Muscle of leg (tissue), 11 donors: ENCODE results near the gene THSD7A. TPM values are rescaled to one million over a fixed set of nuclear protein-coding genes. Genes with fewer than 3 reads are reported as not detected.

ENCODE experiments used
- DNase-seq: peaks from one replicate; pipeline ENCODE4 v3.0.0; 2013
- H3K27ac ChIP-seq: one replicate; pipeline ENCODE4 v1.5.1; 2013; ENCODE audit warnings: mild to moderate bottlenecking, low read length, control low read depth
- H3K27me3 ChIP-seq: one replicate; pipeline ENCODE4 v1.6.1; 2013; ENCODE audit warnings: low read length; ENCODE audit not compliant: control insufficient read depth, insufficient read depth
- H3K36me3 ChIP-seq: one replicate; pipeline ENCODE4 v1.6.1; 2013; ENCODE audit warnings: low read length; ENCODE audit not compliant: control insufficient read depth, insufficient read depth
- H3K4me1 ChIP-seq: one replicate; pipeline ENCODE4 v1.6.1; 2013; ENCODE audit warnings: low read length; ENCODE audit not compliant: control insufficient read depth, insufficient read depth
- H3K4me3 ChIP-seq: one replicate; pipeline ENCODE4 v1.5.1; 2013; ENCODE audit warnings: low read length, control low read depth
- H3K9me3 ChIP-seq: replicated peaks from 2 replicates; pipeline ENCODE4 v1.6.1; 2013; ENCODE audit warnings: low read depth, low read length; ENCODE audit not compliant: control insufficient read depth
- WGBS: methylation state at CpG from one replicate; pipeline ENCODE4 v1.1.5; 2013; ENCODE audit warnings: missing lambda C conversion rate; ENCODE audit not compliant: insufficient coverage; 5-methylcytosine and 5-hydroxymethylcytosine counted together
- polyA plus RNA-seq, 8 donors: library from polyadenylated mRNA; unstranded; fragments of 120-200 nt; gene quantifications; one replicate each; pipeline versions ENCODE4 v1.2.1 to v1.2.3, GENCODE V29; 2013; ENCODE audit warnings: inconsistent platforms in 1 of 8, low replicate concordance in 1 of 8; ENCODE audit not compliant: insufficient read length in 8 of 8, insufficient read depth in 1 of 8
- total RNA-seq: library from RNA; stranded (reverse); fragments of 120-200 nt; gene quantifications from one replicate; pipeline ENCODE4 v1.2.4, GENCODE V29; 2013

Gene THSD7A
- total and polyA plus RNA-seq, 9 donors: 2.5 to 6.4 (median 3.6) TPM

DNA sequence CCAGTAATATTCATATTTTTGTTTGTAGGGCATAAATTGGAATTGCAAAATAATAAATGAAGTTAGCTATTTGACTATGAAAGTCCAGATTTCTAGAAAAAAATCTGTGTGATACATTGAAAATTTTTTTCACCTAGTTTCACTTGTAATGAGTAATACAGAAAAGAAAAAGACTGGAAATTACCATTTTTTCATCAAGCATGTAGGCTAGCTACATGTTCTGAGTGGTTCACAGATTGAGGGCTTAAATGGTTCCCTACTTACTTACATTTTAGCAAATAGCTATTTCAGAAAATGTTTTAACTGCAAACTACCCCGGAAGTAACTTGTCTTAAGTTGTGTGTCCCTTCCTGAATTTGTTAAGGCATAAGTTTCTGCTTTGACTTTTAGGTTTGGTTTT is 462.3 kb downstream of the THSD7A start:
- Histone ChIP-seq H3K27ac (no peak overlapping the region), H3K36me3 (no peaks in the 10 kb centered on the region), H3K4me1 (no peaks in the 10 kb centered on the region), H3K4me3 (no peak overlapping the region), H3K27me3 (no peaks in the 10 kb centered on the region), H3K9me3 (no peaks in the 10 kb centered on the region)
- no peak for DNase-seq
- WGBS: no CpG with 5 or more reads among the region's 1 CpG

DNA sequence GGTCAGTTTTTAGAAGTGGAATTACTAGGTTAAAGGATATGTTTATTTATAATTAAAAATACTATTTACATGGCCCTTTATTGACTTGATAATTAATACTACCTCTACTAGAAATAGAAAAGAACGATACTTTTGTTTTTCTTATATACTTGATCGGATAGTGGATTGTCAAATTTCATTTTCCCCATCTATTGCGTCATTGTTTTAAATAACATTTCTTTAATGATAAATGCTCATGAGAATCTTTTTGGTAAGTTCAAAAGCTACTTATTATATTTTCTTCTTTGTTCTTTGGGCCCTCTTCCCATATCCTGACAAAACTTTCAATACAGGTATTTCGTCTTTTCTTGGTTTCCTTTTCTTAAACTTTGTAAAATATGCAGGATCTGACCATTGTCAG is 465.9 kb downstream of the THSD7A start:
- no peaks in the 10 kb centered on the region for H3K9me3 ChIP-seq
- H3K27ac ChIP-seq: no peak overlapping the region
- DNase-seq: no peak
- no peaks in the 10 kb centered on the region for H3K27me3 ChIP-seq
- no peaks in the 10 kb centered on the region for H3K36me3 ChIP-seq
- no peak overlapping the region for H3K4me3 ChIP-seq
- WGBS: no CpG with 5 or more reads among the region's 4 CpGs
- no peaks in the 10 kb centered on the region for H3K4me1 ChIP-seq

DNA sequence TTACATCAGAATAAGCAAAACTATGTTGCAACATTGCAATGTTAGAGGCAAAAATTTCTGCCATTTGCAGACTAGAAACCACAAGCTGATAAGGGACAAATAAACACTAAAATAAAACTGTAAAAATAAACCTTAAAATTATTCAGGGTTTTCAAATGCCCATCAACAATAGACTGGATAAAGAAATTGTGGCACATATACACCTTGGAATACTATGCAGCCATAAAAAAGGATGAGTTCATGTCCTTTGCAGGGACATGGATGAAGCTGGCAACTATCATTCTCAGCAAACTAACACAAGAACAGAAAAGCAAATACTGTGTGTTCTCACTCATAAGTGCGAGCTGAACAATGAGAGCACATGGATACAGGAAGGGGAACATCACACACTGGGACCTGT is 473.4 kb downstream of the THSD7A start:
- WGBS: no CpG with 5 or more reads among the region's 1 CpG
- no peaks in the 10 kb centered on the region for H3K4me1 ChIP-seq
- no peak overlapping the region for H3K4me3 ChIP-seq
- H3K27me3 ChIP-seq: no peaks in the 10 kb centered on the region
- H3K36me3 ChIP-seq: no peaks in the 10 kb centered on the region
- no peak for DNase-seq
- H3K9me3 ChIP-seq: peaks cover 2% of the 10 kb centered on the region
- H3K27ac ChIP-seq: no peak overlapping the region

GRCh38 chr7:11355399-11356005 is 476.5 kb downstream of the THSD7A start:
- H3K27ac ChIP-seq: no peak overlapping the region
- no peaks in the 10 kb centered on the region for H3K4me1 ChIP-seq
- H3K4me3 ChIP-seq: no peak overlapping the region
- no peaks in the 10 kb centered on the region for H3K27me3 ChIP-seq
- H3K36me3 ChIP-seq: no peaks in the 10 kb centered on the region
- no peak for DNase-seq
- WGBS: 21% methylated on average over 3 of the region's 5 CpGs
- H3K9me3 ChIP-seq: peaks cover 2% of the 10 kb centered on the region

DNA sequence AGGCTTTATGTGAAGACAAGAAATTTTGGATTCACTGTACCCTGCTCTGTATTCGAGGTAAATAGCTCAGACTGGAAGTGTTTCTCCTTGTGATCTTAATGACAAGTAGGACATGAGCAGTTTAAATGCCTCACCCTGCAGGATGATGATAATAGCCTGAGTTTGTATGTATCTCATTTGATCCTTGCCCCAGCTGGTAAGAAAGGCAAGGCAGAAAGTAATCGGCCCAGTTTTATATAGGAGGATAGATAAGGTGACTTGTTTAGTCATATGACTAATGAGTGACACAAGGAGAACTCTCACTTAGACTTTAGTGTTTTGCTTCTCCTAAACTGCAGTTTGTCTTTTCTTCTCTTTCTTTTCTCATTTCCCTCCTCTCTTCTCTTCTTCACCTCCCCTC is 485.7 kb downstream of the THSD7A start:
- H3K27me3 ChIP-seq: no peaks in the 10 kb centered on the region
- no peak for DNase-seq
- H3K27ac ChIP-seq: no peak overlapping the region
- H3K4me1 ChIP-seq: no peaks in the 10 kb centered on the region
- no peaks in the 10 kb centered on the region for H3K36me3 ChIP-seq
- WGBS: 60% methylated on average over 1 of the region's 2 CpGs
- H3K4me3 ChIP-seq: no peak overlapping the region
- H3K9me3 ChIP-seq: no peaks in the 10 kb centered on the region

DNA sequence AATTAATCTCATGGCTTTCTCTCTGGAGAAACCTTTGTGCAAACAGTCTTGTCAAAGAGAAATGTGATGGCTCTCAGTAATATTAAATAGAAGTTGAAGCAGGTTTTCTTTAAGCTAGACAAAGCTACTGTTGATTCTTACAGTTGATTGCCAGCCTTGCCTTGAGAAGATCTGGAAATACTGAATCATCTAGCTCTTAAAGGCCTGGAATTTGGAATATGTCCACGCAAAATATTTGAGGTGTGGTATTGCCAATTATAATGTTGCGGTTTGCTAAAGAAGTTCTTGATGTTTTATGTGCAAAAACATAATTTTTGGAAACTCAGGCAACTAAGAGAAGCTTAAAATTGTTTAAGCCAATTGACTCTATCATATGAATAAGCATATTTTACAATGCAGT is 486.4 kb downstream of the THSD7A start:
- DNase-seq: peak; percentile 3
- H3K27me3 ChIP-seq: no peaks in the 10 kb centered on the region

DNA sequence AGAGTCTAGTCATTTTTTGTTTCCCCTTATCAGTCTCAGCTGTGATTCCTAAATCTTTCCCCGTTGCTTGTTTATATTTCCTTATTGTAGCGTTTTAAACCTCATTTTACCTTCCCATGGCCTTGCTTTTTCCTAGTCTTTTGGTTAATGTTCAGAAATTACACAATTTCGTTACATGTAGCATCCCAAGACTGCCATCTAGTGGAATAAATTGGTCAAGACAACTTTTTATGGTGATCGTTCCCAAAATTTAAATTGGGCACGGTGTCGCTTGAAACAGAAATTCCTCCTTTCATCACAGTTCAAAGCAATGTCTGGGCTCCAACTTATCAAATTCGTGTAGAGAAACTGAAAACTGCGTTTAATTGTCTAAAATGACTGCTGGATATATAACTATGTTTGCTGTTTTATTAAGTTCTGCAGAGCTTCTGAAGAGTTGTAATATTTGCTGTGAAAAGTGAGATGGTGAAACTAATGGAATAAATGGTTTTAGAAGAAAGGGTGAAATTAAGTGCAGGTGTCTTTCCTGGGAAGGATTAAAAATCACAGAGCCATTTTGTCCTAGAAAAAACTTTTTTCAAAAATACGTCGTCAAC is 488.1 kb downstream of the THSD7A start:
- peak; percentile 63 for DNase-seq
- Histone ChIP-seq H3K4me1 (no peaks in the 10 kb centered on the region), H3K4me3 (no peak overlapping the region), H3K27ac (no peak overlapping the region), H3K9me3 (no peaks in the 10 kb centered on the region), H3K36me3 (no peaks in the 10 kb centered on the region), H3K27me3 (no peaks in the 10 kb centered on the region)
- 0% methylated on average over 1 of the region's 10 CpGs for WGBS

More for the DNA sequence above, 486.4 kb downstream of the THSD7A start:
- H3K4me1 ChIP-seq: no peaks in the 10 kb centered on the region
- H3K9me3 ChIP-seq: no peaks in the 10 kb centered on the region
- H3K4me3 ChIP-seq: no peak overlapping the region
- no peak overlapping the region for H3K27ac ChIP-seq
- H3K36me3 ChIP-seq: no peaks in the 10 kb centered on the region
- no CpG with 5 or more reads among the region's 2 CpGs for WGBS

- H3K9me3 ChIP-seq: no peaks in the 10 kb centered on the region
- H3K36me3 ChIP-seq: no peaks in the 10 kb centered on the region
- DNase-seq: no peak
- no peaks in the 10 kb centered on the region for H3K4me1 ChIP-seq
- no peak overlapping the region for H3K4me3 ChIP-seq
- no peak overlapping the region for H3K27ac ChIP-seq
- no peaks in the 10 kb centered on the region for H3K27me3 ChIP-seq
These were observed 488.9 kb downstream of the THSD7A start for GRCh38 chr7:11343136-11343535.

DNA sequence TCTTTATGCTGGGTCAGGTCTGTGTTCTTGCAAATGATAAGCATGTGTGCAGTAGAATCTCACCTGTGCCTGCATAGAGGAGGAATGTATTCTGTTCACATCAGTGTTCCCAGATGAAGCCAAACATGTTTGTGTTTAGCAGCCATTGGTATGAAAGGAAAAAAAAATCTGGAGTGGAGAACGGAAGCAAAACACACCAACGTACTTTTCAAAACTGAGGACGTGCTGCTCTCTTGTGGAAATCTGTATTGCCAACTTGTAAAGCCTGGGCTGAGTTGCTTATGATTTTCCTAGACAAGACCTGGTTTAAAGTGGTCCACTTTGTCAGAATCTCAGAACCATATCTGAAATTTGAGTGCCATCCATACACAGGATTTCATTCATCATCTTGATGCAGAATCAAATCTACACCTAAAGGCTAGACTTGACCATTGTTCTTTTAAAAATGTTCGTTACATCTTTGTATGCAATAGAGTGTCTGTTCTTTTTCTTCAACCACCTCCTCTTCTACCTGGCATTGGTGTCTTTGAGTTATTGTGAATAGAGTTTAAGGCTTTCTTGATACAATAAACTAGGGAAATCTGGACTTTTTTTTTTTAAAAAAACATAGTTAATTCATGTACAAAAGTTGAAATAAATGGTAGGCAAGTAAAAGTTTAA is 490.6 kb downstream of the THSD7A start:
- no CpG with 5 or more reads among the region's 4 CpGs for WGBS
- Histone ChIP-seq H3K27me3 (no peaks in the 10 kb centered on the region), H3K36me3 (no peaks in the 10 kb centered on the region), H3K27ac (no peak overlapping the region), H3K9me3 (no peaks in the 10 kb centered on the region), H3K4me3 (no peak overlapping the region), H3K4me1 (no peaks in the 10 kb centered on the region)
- DNase-seq: peak; percentile 50

DNA sequence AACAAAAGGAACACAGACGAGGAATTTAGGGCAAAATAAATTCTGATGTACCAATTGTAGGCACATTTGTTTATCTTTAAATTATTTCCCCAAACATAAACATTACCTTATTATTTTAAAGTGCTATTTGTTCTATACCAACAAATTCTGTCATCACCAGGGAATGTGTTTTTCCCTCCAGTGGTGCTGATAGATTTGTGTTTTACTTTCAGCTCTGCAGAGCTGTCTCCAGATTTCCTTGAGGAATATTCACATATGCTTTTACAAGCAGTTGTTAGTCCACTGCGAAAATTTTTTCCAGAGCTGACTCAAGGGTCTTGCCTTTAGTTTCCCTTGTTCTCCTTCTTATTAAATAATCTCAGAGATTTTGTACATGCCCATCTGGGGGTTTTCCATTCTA is 495.6 kb downstream of the THSD7A start:
- H3K36me3 ChIP-seq: no peaks in the 10 kb centered on the region
- DNase-seq: peak; percentile 4
- no peaks in the 10 kb centered on the region for H3K27me3 ChIP-seq
- no peaks in the 10 kb centered on the region for H3K4me1 ChIP-seq
- no peak overlapping the region for H3K27ac ChIP-seq
- H3K9me3 ChIP-seq: no peaks in the 10 kb centered on the region
- no CpG with 5 or more reads among the region's 2 CpGs for WGBS
- H3K4me3 ChIP-seq: no peak overlapping the region
